ENCODE measurements around the gene CORO2A.

DNA sequence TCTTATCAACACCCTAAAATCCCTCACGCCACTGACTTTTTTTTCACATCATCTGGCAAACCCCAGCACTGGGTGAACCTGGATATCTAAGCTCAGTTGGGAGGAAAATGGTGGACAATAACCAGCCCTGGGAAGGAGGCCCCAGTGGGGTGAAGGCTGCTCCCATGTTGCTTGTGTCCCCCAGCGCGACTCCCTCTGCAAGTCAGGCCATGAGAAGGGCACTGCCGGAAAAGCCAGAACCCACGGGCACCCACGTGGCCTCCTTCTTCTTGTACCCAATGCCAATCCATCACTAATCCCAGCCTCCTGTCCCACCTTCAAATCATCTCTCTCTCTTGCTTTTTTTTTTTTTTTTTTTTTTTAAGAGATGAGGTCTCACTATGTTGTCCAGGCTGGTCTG, 11.4 kb downstream of the CORO2A start:
- TF ChIP-seq, protein P1, sequence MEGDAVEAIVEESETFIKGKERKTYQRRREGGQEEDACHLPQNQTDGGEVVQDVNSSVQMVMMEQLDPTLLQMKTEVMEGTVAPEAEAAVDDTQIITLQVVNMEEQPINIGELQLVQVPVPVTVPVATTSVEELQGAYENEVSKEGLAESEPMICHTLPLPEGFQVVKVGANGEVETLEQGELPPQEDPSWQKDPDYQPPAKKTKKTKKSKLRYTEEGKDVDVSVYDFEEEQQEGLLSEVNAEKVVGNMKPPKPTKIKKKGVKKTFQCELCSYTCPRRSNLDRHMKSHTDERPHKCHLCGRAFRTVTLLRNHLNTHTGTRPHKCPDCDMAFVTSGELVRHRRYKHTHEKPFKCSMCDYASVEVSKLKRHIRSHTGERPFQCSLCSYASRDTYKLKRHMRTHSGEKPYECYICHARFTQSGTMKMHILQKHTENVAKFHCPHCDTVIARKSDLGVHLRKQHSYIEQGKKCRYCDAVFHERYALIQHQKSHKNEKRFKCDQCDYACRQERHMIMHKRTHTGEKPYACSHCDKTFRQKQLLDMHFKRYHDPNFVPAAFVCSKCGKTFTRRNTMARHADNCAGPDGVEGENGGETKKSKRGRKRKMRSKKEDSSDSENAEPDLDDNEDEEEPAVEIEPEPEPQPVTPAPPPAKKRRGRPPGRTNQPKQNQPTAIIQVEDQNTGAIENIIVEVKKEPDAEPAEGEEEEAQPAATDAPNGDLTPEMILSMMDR (IDR thresholded peaks at IDR 0.05) = no peak
- TF ChIP-seq POLR2A (IDR thresholded peaks at IDR 0.05) = no peak

Measured in heart left ventricle (tissue), 13 donors.